GM12891 (cell line): ENCODE results near the gene CRADD.

Source experiments
- PAX5 ChIP-seq: IDR thresholded peaks from 2 replicates; pipeline ENCODE4 v1.6.1; 2011; ENCODE audit warnings: low read length, moderate library complexity, mild to moderate bottlenecking; ENCODE audit not compliant: insufficient read depth, severe bottlenecking
- POLR2A ChIP-seq: IDR thresholded peaks from 2 replicates; pipeline ENCODE4 v1.6.1; 2011; ENCODE audit warnings: low read depth, low read length, control low read depth
- POLR2AphosphoS5 ChIP-seq: IDR thresholded peaks from 2 replicates; pipeline ENCODE4 v1.6.1; 2011; ENCODE audit warnings: low read depth, low read length, control low read depth
- POU2F2 ChIP-seq: IDR thresholded peaks from 2 replicates; pipeline ENCODE4 v1.6.1; 2011; ENCODE audit warnings: low read depth, mild to moderate bottlenecking, control low read depth, low read length, moderate library complexity
- SPI1 ChIP-seq: IDR thresholded peaks from 2 replicates; pipeline ENCODE4 v1.6.1; 2011; ENCODE audit warnings: low read depth, low read length, control low read depth
- TAF1 ChIP-seq: IDR thresholded peaks from 2 replicates; pipeline ENCODE4 v1.6.1; 2011; ENCODE audit warnings: low read depth, low read length, control low read depth

DNA sequence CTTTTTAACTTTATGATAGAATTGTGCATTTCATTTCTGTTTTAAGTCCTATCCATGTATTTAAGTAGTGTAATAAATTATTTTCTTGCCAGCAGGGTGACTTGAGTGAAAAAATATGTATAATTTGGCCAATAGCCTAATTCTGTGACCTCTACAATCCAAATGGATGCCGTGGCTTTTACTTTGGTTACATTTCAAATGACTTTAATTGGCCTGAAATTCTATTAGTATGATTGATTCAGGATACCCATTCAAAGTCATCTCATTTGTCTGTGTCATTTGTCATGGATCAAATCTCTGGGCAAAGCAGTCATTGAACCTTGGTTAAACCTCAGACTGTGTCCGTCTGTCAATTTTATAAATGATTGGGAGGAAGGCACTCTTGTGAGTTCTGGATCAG, 29.6 kb downstream of the CRADD start:
- TF ChIP-seq SPI1 = no peak
- TF ChIP-seq POLR2A = no peak
- TF ChIP-seq TAF1 = no peak
- no peak for TF ChIP-seq POLR2AphosphoS5
- no peak for TF ChIP-seq PAX5
- no peak for TF ChIP-seq POU2F2
